KMS-11 (cell line): ENCODE measurements around the gene TBX20.

Experiments
- H2AFZ ChIP-seq: fragments of 200-600 bp; sonication (generic); 2 replicates; pipeline ENCODE4 v1.6.1; 2016; ENCODE audit warnings: antibody characterized with exemption, mixed run types, low read depth
- H3K27ac ChIP-seq: fragments of 200-600 bp; sonication (generic); 2 replicates; pipeline ENCODE4 v1.6.1; 2016; ENCODE audit warnings: mild to moderate bottlenecking, mixed run types
- H3K27me3 ChIP-seq: fragments of 200-600 bp; sonication (generic); 2 replicates; pipeline ENCODE4 v1.6.1; 2017; ENCODE audit warnings: mild to moderate bottlenecking, low read depth, mixed run types, moderate library complexity; ENCODE audit not compliant: insufficient read depth
- H3K36me3 ChIP-seq: fragments of 200-600 bp; sonication (generic); 2 replicates; pipeline ENCODE4 v1.6.1; 2017; ENCODE audit warnings: mild to moderate bottlenecking, mixed run types; ENCODE audit not compliant: insufficient read depth
- H3K4me1 ChIP-seq: fragments of 200-600 bp; sonication (generic); 2 replicates; pipeline ENCODE4 v1.6.1; 2016; ENCODE audit warnings: mild to moderate bottlenecking, low read depth, mixed run types; ENCODE audit not compliant: poor library complexity, severe bottlenecking
- H3K4me2 ChIP-seq: fragments of 200-600 bp; sonication (generic); 2 replicates; pipeline ENCODE4 v1.7.0; 2016; ENCODE audit warnings: mild to moderate bottlenecking, mixed run types
- H3K4me3 ChIP-seq: fragments of 200-600 bp; sonication (generic); IDR thresholded peaks from 2 replicates; pipeline ENCODE4 v1.6.1; 2017; ENCODE audit warnings: low read depth, low read length, mixed read lengths; ENCODE audit not compliant: insufficient read depth
- H3K79me2 ChIP-seq: fragments of 200-600 bp; sonication (generic); 2 replicates; pipeline ENCODE4 v1.6.1; 2016; ENCODE audit warnings: low read depth, mixed run types; ENCODE audit not compliant: insufficient read depth
- H3K9ac ChIP-seq: fragments of 200-600 bp; sonication (generic); 2 replicates; pipeline ENCODE4 v1.6.1; 2016; ENCODE audit warnings: mild to moderate bottlenecking, mixed run types
- H4K20me1 ChIP-seq: fragments of 200-600 bp; sonication (generic); 2 replicates; pipeline ENCODE4 v1.6.1; 2016; ENCODE audit warnings: mild to moderate bottlenecking, mixed run types; ENCODE audit not compliant: insufficient read depth
- CTCF ChIP-seq: fragments of 200-600 bp; sonication (generic); conservative IDR thresholded peaks from 2 replicates; pipeline ENCODE4 v1.6.1; 2017; ENCODE audit warnings: low read depth, mild to moderate bottlenecking, antibody characterized with exemption, low read length, moderate library complexity, mixed read lengths

TBX20 gene

GRCh38 chr7:35250941-35251340 is 3.0 kb downstream of the TBX20 start:
- Histone ChIP-seq H2AFZ (no peak overlapping the region), H3K27me3 (no peaks in the 10 kb centered on the region), H3K9ac (no peak overlapping the region), H4K20me1 (no peaks in the 10 kb centered on the region), H3K36me3 (no peaks in the 10 kb centered on the region), H3K79me2 (no peaks in the 10 kb centered on the region), H3K4me1 (no peaks in the 10 kb centered on the region), H3K27ac (no peak overlapping the region), H3K4me3 (no peak overlapping the region), H3K4me2 (no peak overlapping the region)
- TF ChIP-seq CTCF, result no peak

GRCh38 chr7:35250452-35250851 is 3.4 kb downstream of the TBX20 start:
- H3K27me3 ChIP-seq, result no peaks in the 10 kb centered on the region
- no peak overlapping the region for H3K4me3 ChIP-seq
- no peaks in the 10 kb centered on the region for H3K4me1 ChIP-seq
- H2AFZ ChIP-seq, result no peak overlapping the region
- no peak overlapping the region for H3K4me2 ChIP-seq
- no peak for TF ChIP-seq CTCF
- no peaks in the 10 kb centered on the region for H4K20me1 ChIP-seq
- H3K27ac ChIP-seq, result no peak overlapping the region
- H3K79me2 ChIP-seq, result no peaks in the 10 kb centered on the region
- H3K9ac ChIP-seq, result no peak overlapping the region
- no peaks in the 10 kb centered on the region for H3K36me3 ChIP-seq

GRCh38 chr7:35249537-35249907 is 4.4 kb downstream of the TBX20 start:
- H3K79me2 ChIP-seq, result no peaks in the 10 kb centered on the region
- no peak for TF ChIP-seq CTCF
- no peak overlapping the region for H2AFZ ChIP-seq
- no peaks in the 10 kb centered on the region for H4K20me1 ChIP-seq
- no peak overlapping the region for H3K4me3 ChIP-seq
- no peak overlapping the region for H3K9ac ChIP-seq
- H3K27ac ChIP-seq, result no peak overlapping the region
- no peak overlapping the region for H3K4me2 ChIP-seq
- no peaks in the 10 kb centered on the region for H3K4me1 ChIP-seq
- H3K36me3 ChIP-seq, result no peaks in the 10 kb centered on the region
- no peaks in the 10 kb centered on the region for H3K27me3 ChIP-seq

GRCh38 chr7:35248576-35249536 is 5.0 kb downstream of the TBX20 start:
- Histone ChIP-seq H2AFZ (no peak overlapping the region), H4K20me1 (no peaks in the 10 kb centered on the region), H3K4me2 (no peak overlapping the region)

More at GRCh38 chr7:35248576-35249536, 5.0 kb downstream of the TBX20 start:
- no peaks in the 10 kb centered on the region for H3K79me2 ChIP-seq
- no peak overlapping the region for H3K27ac ChIP-seq
- H3K4me1 ChIP-seq, result no peaks in the 10 kb centered on the region
- no peak for TF ChIP-seq CTCF
- no peaks in the 10 kb centered on the region for H3K36me3 ChIP-seq
- H3K27me3 ChIP-seq, result no peaks in the 10 kb centered on the region
- H3K4me3 ChIP-seq, result no peak overlapping the region
- H3K9ac ChIP-seq, result no peak overlapping the region
